ENCODE data around the gene BPIFB1.

DNA sequence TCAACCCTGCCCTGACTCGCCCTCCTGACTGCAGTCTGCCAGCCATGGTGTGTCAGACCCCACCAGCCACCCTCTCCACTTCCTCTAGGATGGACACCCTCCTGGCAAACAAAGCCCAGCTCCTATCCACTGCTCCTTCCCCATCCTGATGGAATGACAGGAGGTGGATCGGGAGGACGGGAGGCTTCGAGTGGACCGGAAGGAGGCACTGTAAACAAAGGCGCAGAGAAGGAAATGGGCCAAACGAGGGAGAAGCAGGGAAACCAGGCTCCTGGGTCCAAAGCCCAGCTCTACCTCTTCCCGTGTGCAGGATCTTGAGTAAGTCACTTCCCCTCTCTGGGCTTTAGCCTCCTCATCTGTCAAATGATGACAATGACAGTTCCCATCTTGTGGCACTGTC is 40.2 kb downstream of the BPIFB1 start:
- TF ChIP-seq, protein P1, sequence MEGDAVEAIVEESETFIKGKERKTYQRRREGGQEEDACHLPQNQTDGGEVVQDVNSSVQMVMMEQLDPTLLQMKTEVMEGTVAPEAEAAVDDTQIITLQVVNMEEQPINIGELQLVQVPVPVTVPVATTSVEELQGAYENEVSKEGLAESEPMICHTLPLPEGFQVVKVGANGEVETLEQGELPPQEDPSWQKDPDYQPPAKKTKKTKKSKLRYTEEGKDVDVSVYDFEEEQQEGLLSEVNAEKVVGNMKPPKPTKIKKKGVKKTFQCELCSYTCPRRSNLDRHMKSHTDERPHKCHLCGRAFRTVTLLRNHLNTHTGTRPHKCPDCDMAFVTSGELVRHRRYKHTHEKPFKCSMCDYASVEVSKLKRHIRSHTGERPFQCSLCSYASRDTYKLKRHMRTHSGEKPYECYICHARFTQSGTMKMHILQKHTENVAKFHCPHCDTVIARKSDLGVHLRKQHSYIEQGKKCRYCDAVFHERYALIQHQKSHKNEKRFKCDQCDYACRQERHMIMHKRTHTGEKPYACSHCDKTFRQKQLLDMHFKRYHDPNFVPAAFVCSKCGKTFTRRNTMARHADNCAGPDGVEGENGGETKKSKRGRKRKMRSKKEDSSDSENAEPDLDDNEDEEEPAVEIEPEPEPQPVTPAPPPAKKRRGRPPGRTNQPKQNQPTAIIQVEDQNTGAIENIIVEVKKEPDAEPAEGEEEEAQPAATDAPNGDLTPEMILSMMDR (IDR thresholded peaks at IDR 0.05): no peak
- TF ChIP-seq EP300 (IDR thresholded peaks at IDR 0.05) (no peak), POLR2AphosphoS5 (IDR thresholded peaks at IDR 0.05) (no peak)

Data from sigmoid colon (tissue), 4 donors.